HepG2 (cell line): ENCODE results near the gene PHRF1. TPM values are rescaled to one million over a fixed set of nuclear protein-coding genes. Genes with fewer than 3 reads are reported as not detected.

Source experiments
- CTCF ChIP-seq: sonication (generic); formaldehyde crosslinking; IDR thresholded peaks from 2 replicates; pipeline ENCODE4 v1.5.0; 2020; ENCODE audit warnings: mild to moderate bottlenecking, missing genetic modification reagents, moderate library complexity
- DMAP1 ChIP-seq: IDR thresholded peaks from 2 replicates; pipeline ENCODE4 v1.6.1; 2016
- KAT7 ChIP-seq: IDR thresholded peaks from 2 replicates; pipeline ENCODE4 v1.6.1; 2018; ENCODE audit warnings: borderline replicate concordance, missing compliant biosample characterization
- NFATC3 ChIP-seq: sonication (generic); formaldehyde crosslinking; IDR thresholded peaks from 2 replicates; pipeline ENCODE4 v1.5.1; 2020; ENCODE audit warnings: mild to moderate bottlenecking, missing genetic modification reagents
- PRPF4 ChIP-seq: fragments of 200-400 bp; formaldehyde crosslinking; IDR thresholded peaks from 2 replicates; pipeline ENCODE4 v1.6.1; 2016; ENCODE audit warnings: low read length, low read depth; ENCODE audit not compliant: poor library complexity, severe bottlenecking
- TAF15 ChIP-seq: fragments of 200-400 bp; formaldehyde crosslinking; IDR thresholded peaks from one replicate; pipeline ENCODE4 v1.6.1; 2018; ENCODE audit warnings: mild to moderate bottlenecking, low read depth, low read length; ENCODE audit not compliant: poor library complexity, severe bottlenecking
- TP53 ChIP-seq: sonication (generic); formaldehyde crosslinking; conservative IDR thresholded peaks from 2 replicates; pipeline ENCODE4 v1.4.0; 2020; ENCODE audit warnings: missing genetic modification reagents
- YEATS4 ChIP-seq: sonication (generic); formaldehyde crosslinking; IDR thresholded peaks from 2 replicates; pipeline ENCODE4 v1.4.0; 2020; ENCODE audit warnings: missing genetic modification reagents, borderline replicate concordance
- ZBTB4 ChIP-seq: sonication (generic); formaldehyde crosslinking; IDR thresholded peaks from 2 replicates; pipeline ENCODE4 v1.4.0; 2020; ENCODE audit warnings: missing genetic modification reagents, mild to moderate bottlenecking, borderline replicate concordance
- ZNF205 ChIP-seq: IDR thresholded peaks from 2 replicates; pipeline ENCODE4 v1.6.1; 2018; ENCODE audit warnings: missing biosample characterization, missing genetic modification reagents
- ZNF343 ChIP-seq: sonication (generic); formaldehyde crosslinking; IDR thresholded peaks from 2 replicates; pipeline ENCODE4 v1.4.0; 2020; ENCODE audit warnings: mild to moderate bottlenecking, missing genetic modification reagents
- ZNF672 ChIP-seq: sonication (generic); formaldehyde crosslinking; IDR thresholded peaks from 2 replicates; pipeline ENCODE4 v1.8.1; 2022; ENCODE audit warnings: missing genetic modification reagents
- ZNF720 ChIP-seq: sonication (generic); formaldehyde crosslinking; IDR thresholded peaks from 2 replicates; pipeline ENCODE4 v1.4.0; 2020; ENCODE audit warnings: missing genetic modification reagents
- ZNF747 ChIP-seq: sonication (generic); formaldehyde crosslinking; IDR thresholded peaks from 2 replicates; pipeline ENCODE4 v1.8.1; 2023; ENCODE audit warnings: missing genetic modification reagents, mild to moderate bottlenecking, borderline replicate concordance
- ZNF781 ChIP-seq: sonication (generic); formaldehyde crosslinking; IDR thresholded peaks from 2 replicates; pipeline ENCODE4 v1.5.1; 2020; ENCODE audit warnings: borderline replicate concordance, mild to moderate bottlenecking, missing genetic modification reagents; ENCODE audit errors: not compliant biosample characterization
- polyA plus RNA-seq, 8 experiments: library from polyadenylated mRNA; depleted of rRNA in 3 of 8; stranded (reverse) in 7 of 8; unstranded in 1 of 8; fragments of >200 nt; fragmentation: Illumina TruSeq in 4 of 8; extraction: Trizol in 4 of 8; gene quantifications; 2 replicates each; pipeline versions ENCODE4 v1.2.1 to v1.2.3, GENCODE V29; 2011 to 2016; ENCODE audit warnings: low read depth in 4 of 8, missing spikeins in 1 of 8, mixed read lengths in 1 of 8; ENCODE audit not compliant: insufficient read depth in 1 of 8
- total RNA-seq, 5 experiments: library from RNA; depleted of rRNA; stranded (reverse); fragments of >200 nt; fragmentation: Illumina TruSeq; extraction: Trizol; gene quantifications; 2 replicates each; pipeline ENCODE4 v1.2.3, GENCODE V29; 2016; ENCODE audit warnings: low read depth in 1 of 5
- TF ChIP-seq, protein P1 (sequence below): IDR thresholded peaks from 2 replicates; pipeline ENCODE4 v1.6.1; 2012; ENCODE audit warnings: low read length, improper control_type of control experiment
- TF ChIP-seq, protein P2 (sequence below): sonication (generic); formaldehyde crosslinking; IDR thresholded peaks from 2 replicates; pipeline ENCODE4 v1.4.0; 2020; ENCODE audit warnings: missing genetic modification reagents

Gene PHRF1
- total and polyA plus RNA-seq, 2 of the 13 experiments (the other 11 are each of a cell fraction or from before 2014, with no cell fraction given), result 8.2 to 16.7 TPM

- TF ChIP-seq ZBTB4 (CRISPR knock-in tag), result no peak
- peak; percentile 47; the same call in 1 of the 2 replicates for TF ChIP-seq ZNF343 (CRISPR knock-in tag)
- no peak for TF ChIP-seq ZNF672 (CRISPR knock-in tag)
- TF ChIP-seq ZNF781 (CRISPR knock-in tag), result no peak
- no peak for TF ChIP-seq NFATC3 (CRISPR knock-in tag)
- peak; percentile 90 for TF ChIP-seq DMAP1 (CRISPR knock-in tag)
- TF ChIP-seq KAT7, result no peak
- TF ChIP-seq YEATS4 (CRISPR knock-in tag), result peak; percentile 88
- TF ChIP-seq PRPF4, result no peak
- TF ChIP-seq, protein P1, sequence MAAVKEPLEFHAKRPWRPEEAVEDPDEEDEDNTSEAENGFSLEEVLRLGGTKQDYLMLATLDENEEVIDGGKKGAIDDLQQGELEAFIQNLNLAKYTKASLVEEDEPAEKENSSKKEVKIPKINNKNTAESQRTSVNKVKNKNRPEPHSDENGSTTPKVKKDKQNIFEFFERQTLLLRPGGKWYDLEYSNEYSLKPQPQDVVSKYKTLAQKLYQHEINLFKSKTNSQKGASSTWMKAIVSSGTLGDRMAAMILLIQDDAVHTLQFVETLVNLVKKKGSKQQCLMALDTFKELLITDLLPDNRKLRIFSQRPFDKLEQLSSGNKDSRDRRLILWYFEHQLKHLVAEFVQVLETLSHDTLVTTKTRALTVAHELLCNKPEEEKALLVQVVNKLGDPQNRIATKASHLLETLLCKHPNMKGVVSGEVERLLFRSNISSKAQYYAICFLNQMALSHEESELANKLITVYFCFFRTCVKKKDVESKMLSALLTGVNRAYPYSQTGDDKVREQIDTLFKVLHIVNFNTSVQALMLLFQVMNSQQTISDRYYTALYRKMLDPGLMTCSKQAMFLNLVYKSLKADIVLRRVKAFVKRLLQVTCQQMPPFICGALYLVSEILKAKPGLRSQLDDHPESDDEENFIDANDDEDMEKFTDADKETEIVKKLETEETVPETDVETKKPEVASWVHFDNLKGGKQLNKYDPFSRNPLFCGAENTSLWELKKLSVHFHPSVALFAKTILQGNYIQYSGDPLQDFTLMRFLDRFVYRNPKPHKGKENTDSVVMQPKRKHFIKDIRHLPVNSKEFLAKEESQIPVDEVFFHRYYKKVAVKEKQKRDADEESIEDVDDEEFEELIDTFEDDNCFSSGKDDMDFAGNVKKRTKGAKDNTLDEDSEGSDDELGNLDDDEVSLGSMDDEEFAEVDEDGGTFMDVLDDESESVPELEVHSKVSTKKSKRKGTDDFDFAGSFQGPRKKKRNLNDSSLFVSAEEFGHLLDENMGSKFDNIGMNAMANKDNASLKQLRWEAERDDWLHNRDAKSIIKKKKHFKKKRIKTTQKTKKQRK, result no peak
- no peak for TF ChIP-seq TP53
- TF ChIP-seq, protein P2, sequence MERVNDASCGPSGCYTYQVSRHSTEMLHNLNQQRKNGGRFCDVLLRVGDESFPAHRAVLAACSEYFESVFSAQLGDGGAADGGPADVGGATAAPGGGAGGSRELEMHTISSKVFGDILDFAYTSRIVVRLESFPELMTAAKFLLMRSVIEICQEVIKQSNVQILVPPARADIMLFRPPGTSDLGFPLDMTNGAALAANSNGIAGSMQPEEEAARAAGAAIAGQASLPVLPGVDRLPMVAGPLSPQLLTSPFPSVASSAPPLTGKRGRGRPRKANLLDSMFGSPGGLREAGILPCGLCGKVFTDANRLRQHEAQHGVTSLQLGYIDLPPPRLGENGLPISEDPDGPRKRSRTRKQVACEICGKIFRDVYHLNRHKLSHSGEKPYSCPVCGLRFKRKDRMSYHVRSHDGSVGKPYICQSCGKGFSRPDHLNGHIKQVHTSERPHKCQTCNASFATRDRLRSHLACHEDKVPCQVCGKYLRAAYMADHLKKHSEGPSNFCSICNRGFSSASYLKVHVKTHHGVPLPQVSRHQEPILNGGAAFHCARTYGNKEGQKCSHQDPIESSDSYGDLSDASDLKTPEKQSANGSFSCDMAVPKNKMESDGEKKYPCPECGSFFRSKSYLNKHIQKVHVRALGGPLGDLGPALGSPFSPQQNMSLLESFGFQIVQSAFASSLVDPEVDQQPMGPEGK, result peak; percentile 98
- TF ChIP-seq ZNF747 (CRISPR knock-in tag), result no peak
- TF ChIP-seq CTCF (CRISPR knock-in tag), result no peak
- no peak for TF ChIP-seq TAF15
- no peak for TF ChIP-seq ZNF205
- TF ChIP-seq ZNF720 (CRISPR knock-in tag), result no peak
Measured at GRCh38 chr11:561148-562003, 14.9 kb upstream of the PHRF1 start (continued).
